Smooth muscle cell of bladder (primary cell): ENCODE results near the gene RNF212B. TPM values are rescaled to one million over a fixed set of nuclear protein-coding genes. Genes with fewer than 3 reads are reported as not detected.

Source experiments
- total RNA-seq: library from RNA; depleted of rRNA; stranded (reverse); fragments of >200 nt; gene quantifications from 2 replicates; pipeline ENCODE4 v1.2.3, GENCODE V29; 2014

Gene RNF212B
- not detected in 2 replicates for total RNA-seq

GRCh38 chr14:23237772-23238594 is at the start of gene RNF212B:
Gene RNF212B, plus strand, starts transcription at chr14:23237936. Its CDS starts 2,410 bp downstream, at chr14:23240346.

GRCh38 chr14:23286020-23286901 is 48.5 kb downstream of the RNF212B start, which contains the start of gene HOMEZ:
Gene HOMEZ, minus strand, starts transcription at chr14:23286132. Its CDS starts 180 bp downstream, at chr14:23285952.

GRCh38 chr14:23302290-23303225 is 64.8 kb downstream of the RNF212B start, which contains the start of gene PPP1R3E:
Gene PPP1R3E, minus strand, starts transcription at chr14:23302859. Its CDS starts 283 bp downstream, at chr14:23302576.

GRCh38 chr14:23306412-23307145 is 68.8 kb downstream of the RNF212B start, which contains the start of gene BCL2L2:
Gene BCL2L2, plus strand, starts transcription at chr14:23306833. Its CDS starts 935 bp downstream, at chr14:23307768.

GRCh38 chr14:23320584-23321571 is 83.1 kb downstream of the RNF212B start, which contains the start of gene PABPN1:
Gene PABPN1, plus strand, starts transcription at chr14:23321457. Its CDS starts 13 bp downstream, at chr14:23321470.

Other genes starting within 250 kb of the RNF212B start
- gene C14orf93, start 227.8 kb upstream of the RNF212B start, total RNA-seq: 10.4 and 11.7 TPM in 2 replicates
- gene PSMB5, start 203.0 kb upstream of the RNF212B start, total RNA-seq: 222 and 237 TPM in 2 replicates
- not detected in 2 replicates for gene PSMB11, start 195.7 kb upstream of the RNF212B start, total RNA-seq
- 3.3 and 6.2 TPM in 2 replicates for gene CDH24, start 180.4 kb upstream of the RNF212B start, total RNA-seq
- gene ACIN1, start 142.8 kb upstream of the RNF212B start, total RNA-seq: 53.8 and 73.3 TPM in 2 replicates
- 58.2 and 80.6 TPM in 2 replicates for gene C14orf119, start 142.4 kb upstream of the RNF212B start, total RNA-seq
- gene CIROP, start 132.9 kb upstream of the RNF212B start, total RNA-seq: under 0.01 and 0.18 TPM in 2 replicates
- not detected in 2 replicates for gene CEBPE, start 118.7 kb upstream of the RNF212B start, total RNA-seq
- 1.9 and 2.3 TPM in 2 replicates for gene SLC7A8, start 54.3 kb upstream of the RNF212B start, total RNA-seq
- gene HOMEZ, start 48.2 kb downstream of the RNF212B start, total RNA-seq: 4.0 and 6.1 TPM in 2 replicates
- gene PPP1R3E, start 64.9 kb downstream of the RNF212B start, total RNA-seq: 1.8 and 2.6 TPM in 2 replicates
- 12.8 and 13.2 TPM in 2 replicates for gene BCL2L2, start 68.9 kb downstream of the RNF212B start, total RNA-seq
- gene PABPN1, start 83.5 kb downstream of the RNF212B start, total RNA-seq: 102 and 114 TPM in 2 replicates
- gene SLC22A17, start 115.0 kb downstream of the RNF212B start, total RNA-seq: 19.5 and 25.0 TPM in 2 replicates
- 1.5 and 3.1 TPM in 2 replicates for gene EFS, start 127.2 kb downstream of the RNF212B start, total RNA-seq
- not detected in 2 replicates for gene IL25, start 134.9 kb downstream of the RNF212B start, total RNA-seq
- 0.14 and 0.18 TPM in 2 replicates for gene CMTM5, start 139.1 kb downstream of the RNF212B start, total RNA-seq
- gene MYH6, start 170.3 kb downstream of the RNF212B start, total RNA-seq: not detected in 2 replicates
- not detected in 2 replicates for gene MYH7, start 197.7 kb downstream of the RNF212B start, total RNA-seq
- 45.9 and 50.8 TPM in 2 replicates for gene NGDN, start 231.8 kb downstream of the RNF212B start, total RNA-seq